Esophagus muscularis mucosa (tissue), 4 donors: Measurements from ENCODE around the gene SPIN4. TPM values are rescaled to one million over a fixed set of nuclear protein-coding genes. Genes with fewer than 3 reads are reported as not detected.
"Not testable (repeated sequence)": the region's sequence is repeated elsewhere in the genome, so short reads cannot be mapped to it uniquely, and the experiment has no call there.

Source experiments
- DNase-seq: peaks from one replicate; pipeline ENCODE4 v3.0.0-alpha.2; 2017; ENCODE audit errors: extremely low spot score
- H3K27ac ChIP-seq, 4 donors: fragments of 200-600 bp; sonication (generic); replicated peaks in 1 of 4; 1 replicate in 3 of 4; 2 replicates in 1 of 4; pipeline ENCODE4 v1.5.1; 2016 to 2019; ENCODE audit warnings: mild to moderate bottlenecking in 1 of 4
- H3K27me3 ChIP-seq, 4 donors: fragments of 200-600 bp; sonication (generic); one replicate each; pipeline versions ENCODE4 v1.5.1 to v1.6.0; 2016 to 2019
- H3K36me3 ChIP-seq, 4 donors: fragments of 200-600 bp; sonication (generic); one replicate each; pipeline ENCODE4 v1.5.1; 2016 to 2019
- H3K4me1 ChIP-seq, 4 donors: fragments of 200-600 bp; sonication (generic); one replicate each; pipeline ENCODE4 v1.5.1; 2016 to 2019
- H3K4me3 ChIP-seq, 4 donors: fragments of 200-600 bp; sonication (generic); 1 replicate in 2 of 4; 2 replicates in 2 of 4; pipeline ENCODE4 v1.5.1; 2016 to 2019; ENCODE audit warnings: mild to moderate bottlenecking in 4 of 4, moderate library complexity in 1 of 4
- H3K9me3 ChIP-seq, 4 donors: fragments of 200-600 bp; sonication (generic); 1 replicate in 3 of 4; 2 replicates in 1 of 4; pipeline ENCODE4 v1.5.1; 2016 to 2019
- CTCF ChIP-seq, 3 experiments: fragments of 200-600 bp in 2 of 3; fragments of 450-650 bp in 1 of 3; sonication (generic) in 2 of 3; IDR thresholded peaks; one replicate each; pipeline ENCODE4 v1.5.1; 2017 to 2019; ENCODE audit warnings: antibody characterized with exemption in 3 of 3, mild to moderate bottlenecking in 2 of 3, moderate library complexity in 1 of 3
- EP300 ChIP-seq: sonication (generic); formaldehyde crosslinking; IDR thresholded peaks from one replicate; pipeline ENCODE4 v1.6.1; 2017; ENCODE audit warnings: antibody characterized with exemption
- POLR2A ChIP-seq: fragments of 450-650 bp; IDR thresholded peaks from one replicate; pipeline ENCODE4 v1.6.1; 2017; ENCODE audit warnings: antibody characterized with exemption, moderate library complexity, mild to moderate bottlenecking, low read depth
- POLR2AphosphoS5 ChIP-seq, 2 donors: sonication (generic); formaldehyde crosslinking; IDR thresholded peaks; one replicate each; pipeline ENCODE4 v1.6.1; 2017; ENCODE audit warnings: antibody characterized with exemption in 2 of 2
- WGBS: methylation state at CpG from one replicate; pipeline ENCODE4 v1.1.5; 2018; 5-methylcytosine and 5-hydroxymethylcytosine counted together
- intact Hi-C: fragments of 100-400 bp; cut with DNase I; formaldehyde crosslinking; loops from one replicate; pipeline ENCODE4 v1.15.1; 2023
- total RNA-seq, 4 donors: library from RNA; depleted of rRNA; stranded (reverse); fragments of >200 nt; gene quantifications; one replicate each; pipeline versions ENCODE4 v1.1.0 to v1.2.1, GENCODE V29; 2016

SPIN4 gene
- total RNA-seq = 1 to 10 TPM; 1.4 to 5.0 (median 2.0) TPM

DNA sequence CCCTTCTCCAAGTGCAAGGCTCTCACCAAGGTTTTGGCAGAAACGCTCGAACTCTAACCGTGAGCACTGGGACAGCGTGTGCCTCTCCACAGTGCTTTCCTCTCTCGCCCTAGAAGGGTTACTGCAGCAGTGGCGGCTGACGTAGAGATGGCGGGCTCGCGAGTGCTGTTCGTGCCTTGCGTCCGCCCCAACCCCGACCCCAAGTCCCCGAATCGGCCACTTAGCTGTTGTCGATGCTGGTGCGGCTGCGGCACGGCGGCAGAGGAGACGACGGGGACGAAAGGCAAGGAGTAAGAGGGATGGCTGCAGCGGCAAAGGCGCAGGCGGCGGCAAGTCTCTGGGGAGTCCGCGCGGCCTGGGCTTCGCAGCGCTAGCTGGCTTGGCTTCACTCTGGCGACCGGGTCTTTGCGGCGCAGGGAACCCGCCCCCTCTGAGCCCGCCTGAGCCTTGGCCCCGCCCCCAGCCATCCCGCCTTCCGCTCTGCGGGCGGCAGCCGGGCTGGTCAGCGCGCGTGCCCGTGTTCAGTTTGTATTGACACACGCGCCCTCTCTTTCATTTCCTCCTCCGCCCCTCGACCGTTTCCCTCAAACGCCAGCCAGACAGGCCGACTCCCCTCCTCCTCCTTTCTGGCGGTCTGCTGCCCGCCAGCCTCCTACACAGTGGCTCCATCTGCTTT is at the start of gene SPIN4:
Gene SPIN4, minus strand, starts transcription at position 392 of the 676 bp plus-strand sequence. CDS start 513 bp downstream, outside the sequence.
- Histone ChIP-seq H3K36me3 (no peaks in the 10 kb centered on the region), H3K9me3 (no peaks in the 10 kb centered on the region), H3K27ac (peak within 1 kb of the TSS; percentile 76 to 85 (median 82)), H3K4me1 (peaks cover 0 to 13% (median 5%) of the 10 kb centered on the region in 4 donors), H3K4me3 (peak within 1 kb of the TSS; percentile 64 to 75 (median 68)), H3K27me3 (peaks cover 0 to 3% (median 0%) of the 10 kb centered on the region in 4 donors)
- peak; percentile 92 for DNase-seq
- WGBS = 29% methylated on average over 24 of the region's 58 CpGs
- intact Hi-C loops = no loop called here
- TF ChIP-seq POLR2A = no peak
- TF ChIP-seq EP300 = no peak
- TF ChIP-seq POLR2AphosphoS5 (IDR thresholded peaks at IDR 0.05) = peak; percentile 66 to 83
- no peak for TF ChIP-seq CTCF (IDR thresholded peaks at IDR 0.05)

DNA sequence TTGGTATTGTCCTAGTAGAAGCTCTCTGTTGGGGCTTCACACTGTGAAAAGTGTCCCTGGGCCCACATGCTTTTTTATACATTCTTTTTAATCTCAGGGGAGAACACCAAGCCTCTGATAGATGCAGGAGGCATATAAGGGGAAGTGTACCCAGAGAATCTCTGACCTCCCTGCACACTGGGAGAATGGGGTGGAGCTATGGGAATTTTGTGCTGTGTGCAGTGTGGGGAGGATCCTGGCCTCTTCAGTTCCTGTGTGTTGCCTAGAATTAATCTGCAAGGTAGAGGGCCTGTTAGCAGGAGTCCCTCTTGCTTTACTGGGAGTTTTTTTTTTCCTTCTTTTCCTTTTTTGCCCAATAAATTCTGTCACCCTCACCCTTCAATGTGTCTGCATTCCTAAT is 49.2 kb upstream of the SPIN4 start:
- H3K4me1 ChIP-seq = no peaks in the 10 kb centered on the region
- H3K36me3 ChIP-seq = no peaks in the 10 kb centered on the region
- H3K27me3 ChIP-seq = no peaks in the 10 kb centered on the region
- intact Hi-C loops = no loop called here
- H3K4me3 ChIP-seq = no peak overlapping the region
- DNase-seq = no peak
- no peaks in the 10 kb centered on the region for H3K9me3 ChIP-seq
- no peak overlapping the region for H3K27ac ChIP-seq
- TF ChIP-seq CTCF (IDR thresholded peaks at IDR 0.05) = no peak
- no peak for TF ChIP-seq POLR2A
- no peak for TF ChIP-seq EP300
- TF ChIP-seq POLR2AphosphoS5 (IDR thresholded peaks at IDR 0.05) = no peak

DNA sequence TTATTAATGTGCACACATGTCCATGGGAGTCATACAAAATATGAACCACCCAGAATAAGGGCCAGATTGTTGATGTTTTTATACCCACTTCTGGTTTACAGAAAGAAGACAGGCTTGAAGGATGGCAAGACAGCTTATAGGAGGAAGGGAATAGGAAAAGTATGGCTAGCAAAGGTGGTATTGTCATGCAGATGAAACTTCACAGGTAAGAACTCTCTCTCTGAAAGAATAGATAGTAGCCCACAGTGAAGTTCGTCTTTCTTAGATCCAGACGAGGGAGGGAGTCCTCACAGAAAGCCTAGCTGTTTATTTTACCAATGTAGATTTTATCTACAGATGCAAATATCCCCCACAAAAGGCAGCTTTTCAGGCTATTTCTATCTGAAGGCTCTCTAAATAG is 43.7 kb upstream of the SPIN4 start:
- Histone ChIP-seq H3K4me3 (no peak overlapping the region), H3K36me3 (no peaks in the 10 kb centered on the region), H3K9me3 (no peaks in the 10 kb centered on the region), H3K27me3 (no peaks in the 10 kb centered on the region), H3K4me1 (no peaks in the 10 kb centered on the region), H3K27ac (no peak overlapping the region)
- no peak for TF ChIP-seq POLR2A
- no peak for TF ChIP-seq POLR2AphosphoS5 (IDR thresholded peaks at IDR 0.05)
- no peak for TF ChIP-seq CTCF (IDR thresholded peaks at IDR 0.05)
- TF ChIP-seq EP300 = no peak
- DNase-seq = no peak
- intact Hi-C loops = no loop called here
- 42% methylated on average over 2 of the region's 2 CpGs for WGBS

- H3K27me3 ChIP-seq, DNase-seq, intact Hi-C loops, H3K27ac ChIP-seq, H3K9me3 ChIP-seq, H3K4me1 ChIP-seq, H3K4me3 ChIP-seq, H3K36me3 ChIP-seq: not testable (repeated sequence)
- no CpG with 5 or more reads among the region's 24 CpGs for WGBS
Measured at GRCh38 chrX:63393094-63393493, 42.0 kb upstream of the SPIN4 start.

DNA sequence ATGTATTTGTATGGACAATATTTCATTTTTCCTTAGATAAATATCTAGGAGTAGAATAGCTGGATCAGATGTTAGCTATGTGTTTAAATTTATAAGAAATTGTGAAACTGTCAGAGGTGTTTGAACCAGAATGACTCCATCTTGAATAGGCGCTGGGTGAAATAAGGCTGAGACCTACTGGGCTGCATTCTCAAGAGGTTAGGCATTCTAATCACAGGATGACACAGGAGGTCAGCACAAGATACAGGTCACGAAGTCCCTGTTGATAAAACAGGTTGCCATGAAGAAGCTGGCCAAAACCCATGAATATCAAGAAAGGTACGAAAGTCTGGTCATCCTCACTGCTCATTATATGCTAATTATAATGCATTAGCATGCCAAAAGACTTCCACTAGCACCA is 36.3 kb upstream of the SPIN4 start:
- intact Hi-C loops = no loop called here
- Histone ChIP-seq H3K4me3 (no peak overlapping the region), H3K4me1 (no peaks in the 10 kb centered on the region), H3K27me3 (no peaks in the 10 kb centered on the region), H3K27ac (no peak overlapping the region), H3K9me3 (no peaks in the 10 kb centered on the region), H3K36me3 (no peaks in the 10 kb centered on the region)
- WGBS = 78% methylated on average over 3 of the region's 3 CpGs
- no peak for DNase-seq
- TF ChIP-seq POLR2A = no peak
- no peak for TF ChIP-seq EP300
- TF ChIP-seq POLR2AphosphoS5 (IDR thresholded peaks at IDR 0.05) = no peak
- TF ChIP-seq CTCF (IDR thresholded peaks at IDR 0.05) = no peak

DNA sequence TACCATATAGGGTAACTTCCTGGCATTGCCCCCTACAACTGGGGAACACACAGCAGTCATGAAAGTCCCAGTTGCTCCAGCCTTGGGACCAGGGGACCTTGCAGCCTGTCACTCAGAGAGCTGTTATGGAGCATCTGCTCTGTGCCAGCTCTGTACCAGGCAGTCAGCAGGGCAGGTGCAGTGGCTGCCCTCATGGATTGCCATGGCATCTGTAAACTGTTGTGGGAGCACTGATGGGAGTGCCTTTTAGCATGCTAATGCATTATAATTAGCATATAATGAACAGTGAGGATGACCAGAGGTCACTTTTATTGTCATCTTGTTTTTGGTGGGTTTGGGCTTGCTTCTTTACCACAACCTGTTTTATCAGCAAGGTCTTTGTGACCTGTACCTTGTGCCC is 33.1 kb upstream of the SPIN4 start:
- DNase-seq = not testable (repeated sequence)

GRCh38 chrX:63373012-63373411 is 21.9 kb upstream of the SPIN4 start:
- H3K36me3 ChIP-seq, H3K27me3 ChIP-seq, H3K4me3 ChIP-seq, DNase-seq, H3K27ac ChIP-seq, intact Hi-C loops, H3K9me3 ChIP-seq, H3K4me1 ChIP-seq: not testable (repeated sequence)
- WGBS = 91% methylated on average over 3 of the region's 3 CpGs

More for the DNA sequence above, 33.1 kb upstream of the SPIN4 start:
- H3K9me3 ChIP-seq, H3K27ac ChIP-seq, H3K27me3 ChIP-seq, H3K4me3 ChIP-seq, H3K4me1 ChIP-seq, H3K36me3 ChIP-seq, intact Hi-C loops: not testable (repeated sequence)

DNA sequence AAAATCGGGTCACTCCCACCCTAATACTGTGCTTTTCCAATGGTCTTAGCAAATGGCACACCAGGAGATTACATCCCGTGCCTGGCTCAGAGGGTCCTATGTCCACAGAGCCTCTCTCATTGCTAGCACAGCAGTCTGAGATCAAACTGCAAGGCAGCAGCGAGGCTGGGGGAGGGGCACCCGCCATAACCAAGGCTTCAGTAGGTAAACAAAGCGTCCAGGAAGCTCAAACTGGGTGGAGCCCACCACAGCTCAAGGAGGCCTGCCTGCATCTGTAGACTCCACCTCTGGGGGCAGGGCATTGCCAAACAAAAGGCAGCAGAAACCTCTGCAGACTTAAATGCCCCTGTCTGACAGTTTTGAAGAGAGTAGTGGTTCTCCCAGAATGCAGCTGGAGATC is 16.6 kb upstream of the SPIN4 start:
- H3K4me3 ChIP-seq, H3K4me1 ChIP-seq, H3K36me3 ChIP-seq, H3K27ac ChIP-seq, H3K27me3 ChIP-seq, H3K9me3 ChIP-seq, intact Hi-C loops, DNase-seq: not testable (repeated sequence)
- WGBS = 77% methylated on average over 5 of the region's 5 CpGs
